Psoas muscle (tissue), 8 donors: ENCODE data around the gene IRX5. TPM values are rescaled to one million over a fixed set of nuclear protein-coding genes. Genes with fewer than 3 reads are reported as not detected.

Source experiments
- ATAC-seq, 4 donors: fragments of 200-7000 bp; cut with Tn5 transposase; one replicate each; pipeline ENCODE4 v1.9.1; 2020; ENCODE audit warnings: moderate library complexity in 3 of 4, mild to moderate bottlenecking in 2 of 4
- DNase-seq, 2 donors: peaks; one replicate each; pipeline ENCODE4 v3.0.0-alpha.2; 2020
- H3K27ac ChIP-seq: fragments of 200-600 bp; one replicate; pipeline ENCODE4 v1.8.0; 2022
- H3K27me3 ChIP-seq, 3 donors: fragments of 200-600 bp in 1 of 3; one replicate each; pipeline versions ENCODE4 v1.6.1 to v1.8.0; 2013 to 2022; ENCODE audit warnings: low read length in 2 of 3, mild to moderate bottlenecking in 2 of 3, moderate library complexity in 1 of 3; ENCODE audit not compliant: insufficient read depth in 3 of 3
- H3K36me3 ChIP-seq, 2 donors: fragments of 200-600 bp in 1 of 2; one replicate each; pipeline versions ENCODE4 v1.6.1 to v1.8.0; 2013 to 2022; ENCODE audit warnings: low read depth in 1 of 2, mild to moderate bottlenecking in 1 of 2, moderate library complexity in 1 of 2; ENCODE audit not compliant: insufficient read depth in 1 of 2
- H3K4me1 ChIP-seq: fragments of 200-600 bp; one replicate; pipeline ENCODE4 v1.8.0; 2022
- H3K4me3 ChIP-seq: fragments of 200-600 bp; one replicate; pipeline ENCODE4 v1.8.0; 2022; ENCODE audit warnings: mild to moderate bottlenecking
- H3K9me3 ChIP-seq: fragments of 200-600 bp; one replicate; pipeline ENCODE4 v1.8.0; 2022
- WGBS, 3 donors: extraction: QIAGEN DNeasy Blood & Tissue Kit; methylation state at CpG; one replicate each; pipeline versions ENCODE4 v1.1.6 to v1.1.7; 2013; 5-methylcytosine and 5-hydroxymethylcytosine counted together
- intact Hi-C, 2 donors: fragments of 100-400 bp; cut with DNase I; formaldehyde crosslinking; loops; one replicate each; pipeline versions ENCODE4 v1.11.0 to v1.14.2; 2022
- long read RNA-seq, 2 donors: library from polyadenylated mRNA; unstranded; transcript quantifications; one replicate each; pipeline ENCODE4 v2.0.0, GENCODE V29; 2021
- polyA plus RNA-seq, 3 donors: library from polyadenylated mRNA; stranded (reverse); fragments of 200-250 nt; gene quantifications; one replicate each; pipeline ENCODE4 v1.2.3, GENCODE V29; 2013
- total RNA-seq, 4 donors: library from RNA; stranded (reverse); fragmentation: NEBNext Ultra II Directional in 2 of 4; extraction: Animal tissue kit (Norgen Biotek cat#: 25700) in 2 of 4; gene quantifications; one replicate each; pipeline versions ENCODE4 v1.2.1 to v1.2.4, GENCODE V29; 2021 to 2023
- TF ChIP-seq, protein P1 (sequence below): fragments of 200-600 bp; IDR thresholded peaks from one replicate; pipeline ENCODE4 v1.8.0; 2022; ENCODE audit warnings: antibody characterized with exemption
- donor health status: healthy with polysubstance abuse.
- donor health status: DM: no; HTN: no; CAD: no; lungs with moderate emphysema.
- donor health status: Bipolar disorder and iron deficiency.
- donor health status: healthy.
- donor health status: DM: yes; HTN: yes; CAD: no.
- donor health status: DM: no; HTN: no; CAD: no.
- donor health status: DM: no; HTN: no; CAD: no.
- donor health status: DM: yes; HTN: yes; CAD: no.

Gene IRX5
- total RNA-seq (1 to 10 TPM in 3 of 4 donors, under 1 TPM in 1; 0.56 to 6.8 (median 3.7) TPM), polyA plus RNA-seq (10 to 100 TPM in 2 of 3 donors, 1 to 10 TPM in 1; 1.0 to 13.0 (median 11.5) TPM)
- long read RNA-seq, donor 1, transcript IRX5-202 (3 exons, 2,401 nt), result major isoform, 9 of 13 reads
- long read RNA-seq, donor 1, partial matches to known transcripts, result 2 of 13 reads
- long read RNA-seq, donor 1, other reads (novel, unspliced or antisense), result 2 of 13 reads
- long read RNA-seq, donor 2, transcript IRX5-202 (3 exons, 2,401 nt), result major isoform, 19 of 30 reads
- long read RNA-seq, donor 2, partial matches to known transcripts, result 4 of 30 reads
- long read RNA-seq, donor 2, other reads (novel, unspliced or antisense), result 5 of 30 reads

DNA sequence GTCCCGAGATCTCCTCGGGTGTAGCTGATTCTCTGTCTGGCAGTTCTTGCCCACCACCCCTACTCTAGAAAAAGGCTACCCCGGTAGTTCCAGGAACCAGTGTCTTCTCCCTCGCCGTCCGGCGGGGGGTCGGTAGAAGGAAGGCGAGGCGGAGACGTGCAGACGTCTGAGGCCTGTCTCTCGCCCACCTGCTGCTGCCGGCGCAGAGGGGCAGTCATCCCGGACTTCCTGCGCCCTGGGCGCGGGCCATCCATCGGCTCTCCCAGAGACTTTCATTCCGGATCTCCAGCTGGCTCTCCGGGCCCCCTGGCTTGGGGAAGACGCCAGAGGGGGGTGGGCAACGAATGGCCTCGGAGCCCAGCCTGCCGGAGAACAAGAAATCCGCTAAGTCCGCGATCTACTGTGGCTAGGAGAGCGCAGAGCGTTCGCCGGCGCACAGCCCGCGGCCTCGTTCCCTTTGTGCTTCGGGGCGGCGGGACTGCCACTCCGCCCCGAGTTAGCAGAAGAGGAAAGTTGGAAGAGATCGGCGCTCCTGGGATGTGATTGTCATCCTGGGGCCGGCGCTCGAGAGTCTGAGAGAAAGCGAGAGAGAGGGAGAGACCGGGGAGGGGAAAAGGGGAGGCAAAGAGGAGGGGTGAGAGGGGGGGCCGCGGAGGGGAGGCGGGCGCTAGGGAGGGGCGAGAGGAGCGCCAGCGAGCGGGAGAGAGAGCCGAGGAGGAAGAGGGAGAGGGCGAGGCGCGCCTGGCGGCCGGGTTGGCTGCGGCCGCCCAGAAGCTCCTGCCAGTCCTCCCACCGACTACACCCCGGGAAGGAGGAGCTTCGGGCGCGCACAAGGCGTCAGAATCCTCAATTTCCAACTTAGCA is at the start of gene IRX5:
TSS of gene IRX5 (plus strand) at position 861 of the 864 bp plus-strand sequence. CDS start 334 bp downstream, outside the sequence.
- ATAC-seq (peak; percentile 54 to 75 (median 68)), DNase-seq (peak; percentile 80 to 96)
- Histone ChIP-seq H3K36me3 (no peaks in the 10 kb centered on the region), H3K4me3 (peak within 1 kb of the TSS; percentile 89), H3K27ac (peak within 1 kb of the TSS; percentile 97), H3K27me3 (peaks cover 0 to 33% (median 3%) of the 10 kb centered on the region in 3 donors), H3K9me3 (no peaks in the 10 kb centered on the region), H3K4me1 (peaks cover 6% of the 10 kb centered on the region)
- TF ChIP-seq, protein P1, sequence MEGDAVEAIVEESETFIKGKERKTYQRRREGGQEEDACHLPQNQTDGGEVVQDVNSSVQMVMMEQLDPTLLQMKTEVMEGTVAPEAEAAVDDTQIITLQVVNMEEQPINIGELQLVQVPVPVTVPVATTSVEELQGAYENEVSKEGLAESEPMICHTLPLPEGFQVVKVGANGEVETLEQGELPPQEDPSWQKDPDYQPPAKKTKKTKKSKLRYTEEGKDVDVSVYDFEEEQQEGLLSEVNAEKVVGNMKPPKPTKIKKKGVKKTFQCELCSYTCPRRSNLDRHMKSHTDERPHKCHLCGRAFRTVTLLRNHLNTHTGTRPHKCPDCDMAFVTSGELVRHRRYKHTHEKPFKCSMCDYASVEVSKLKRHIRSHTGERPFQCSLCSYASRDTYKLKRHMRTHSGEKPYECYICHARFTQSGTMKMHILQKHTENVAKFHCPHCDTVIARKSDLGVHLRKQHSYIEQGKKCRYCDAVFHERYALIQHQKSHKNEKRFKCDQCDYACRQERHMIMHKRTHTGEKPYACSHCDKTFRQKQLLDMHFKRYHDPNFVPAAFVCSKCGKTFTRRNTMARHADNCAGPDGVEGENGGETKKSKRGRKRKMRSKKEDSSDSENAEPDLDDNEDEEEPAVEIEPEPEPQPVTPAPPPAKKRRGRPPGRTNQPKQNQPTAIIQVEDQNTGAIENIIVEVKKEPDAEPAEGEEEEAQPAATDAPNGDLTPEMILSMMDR, result peak; percentile 17
- WGBS, 3 donors, result 1% methylated on average over 59 to 70 of the region's 71 CpGs
- intact Hi-C loops, result loop anchor here (5.0 to 10.0 kb wide), 5 partner anchors 645 to 1155 kb away; partner anchors contain the start of gene IRX3 (in 1 of the 2)

DNA sequence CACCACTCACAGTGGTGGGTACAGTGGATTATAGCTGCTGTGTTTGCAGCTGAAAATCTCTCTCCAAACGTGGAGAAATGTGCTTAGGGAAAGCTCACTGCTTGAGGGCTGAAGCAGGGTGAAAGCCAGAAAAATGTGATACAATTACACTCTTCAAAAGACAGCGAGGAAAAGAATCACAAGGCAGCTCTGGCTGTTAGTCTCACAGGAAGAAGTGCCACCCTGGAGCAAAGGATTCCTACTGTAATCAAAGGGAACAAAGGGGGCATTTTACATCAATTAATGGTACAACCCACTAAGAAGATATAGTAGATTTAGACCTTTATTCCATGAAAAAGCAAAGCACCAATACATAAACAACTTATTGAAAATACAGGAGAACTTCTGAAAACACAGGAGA is 48.1 kb upstream of the IRX5 start:
- 45% methylated on average over 2 of the region's 2 CpGs for WGBS, 3 donors
- H3K36me3 ChIP-seq, result no peaks in the 10 kb centered on the region
- H3K27ac ChIP-seq, result no peak overlapping the region
- no peaks in the 10 kb centered on the region for H3K4me1 ChIP-seq
- ATAC-seq, result no peak
- TF ChIP-seq, protein P1, result no peak
- H3K9me3 ChIP-seq, result peaks cover 7% of the 10 kb centered on the region
- H3K27me3 ChIP-seq, result peaks cover 0 to 2% (median 0%) of the 10 kb centered on the region in 3 donors
- DNase-seq, result no peak
- H3K4me3 ChIP-seq, result no peak overlapping the region
- intact Hi-C loops, result no loop called here

DNA sequence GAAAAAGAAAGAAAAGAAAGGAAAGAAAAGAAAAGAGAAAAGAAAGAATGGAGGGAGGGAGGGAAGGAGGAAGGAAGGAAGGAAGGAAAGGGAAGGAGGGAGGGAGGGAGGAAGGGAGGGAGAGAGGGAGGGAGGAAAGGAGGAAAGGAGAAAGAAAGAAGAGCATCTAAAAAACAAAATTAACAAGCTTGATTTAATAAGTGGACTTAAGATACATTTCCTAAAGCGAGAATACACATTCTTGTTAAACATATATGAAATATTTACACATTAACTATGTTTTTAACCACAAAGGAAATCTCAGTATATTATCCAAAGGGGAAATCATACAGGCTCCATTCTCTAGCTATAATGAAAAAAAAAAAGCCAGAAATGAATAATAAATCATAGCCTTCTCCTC is 47.3 kb upstream of the IRX5 start:
- ATAC-seq (no peak), DNase-seq (no peak)
- intact Hi-C loops, result no loop called here
- Histone ChIP-seq H3K4me3 (no peak overlapping the region), H3K27ac (no peak overlapping the region), H3K4me1 (no peaks in the 10 kb centered on the region), H3K27me3 (peaks cover 0 to 2% (median 0%) of the 10 kb centered on the region in 3 donors), H3K36me3 (no peaks in the 10 kb centered on the region), H3K9me3 (peaks cover 7% of the 10 kb centered on the region)
- TF ChIP-seq, protein P1, result no peak
- 90 to 96% (median 93%) methylated on average over 1 of the region's 1 CpG for WGBS, 3 donors

DNA sequence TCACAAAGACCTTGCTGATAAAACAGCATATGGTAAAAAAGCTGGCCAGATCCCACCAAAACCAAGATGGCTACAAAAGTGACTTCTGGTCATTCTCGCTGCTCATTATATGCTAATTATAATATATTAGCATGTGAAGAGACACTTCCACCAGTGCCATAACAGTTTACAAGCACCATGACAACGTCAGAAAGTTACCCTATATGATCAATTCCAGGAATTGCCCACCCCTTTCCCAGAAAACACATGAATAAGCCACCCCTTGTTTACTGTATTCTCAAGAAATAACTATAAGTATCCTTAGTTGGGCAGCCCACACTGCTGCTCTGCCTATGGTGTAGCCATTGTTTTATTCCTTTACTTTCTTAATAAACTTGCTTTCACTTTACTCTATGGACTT is 44.6 kb upstream of the IRX5 start:
- ATAC-seq, result no peak
- H3K36me3 ChIP-seq, result no peaks in the 10 kb centered on the region
- no peak for DNase-seq
- peaks cover 0 to 2% (median 0%) of the 10 kb centered on the region in 3 donors for H3K27me3 ChIP-seq
- no peak overlapping the region for H3K27ac ChIP-seq
- WGBS, 3 donors, result 72 to 85% (median 81%) methylated on average over 2 of the region's 2 CpGs
- H3K9me3 ChIP-seq, result peaks cover 7% of the 10 kb centered on the region
- TF ChIP-seq, protein P1, result no peak
- intact Hi-C loops, result no loop called here
- H3K4me3 ChIP-seq, result no peak overlapping the region
- no peaks in the 10 kb centered on the region for H3K4me1 ChIP-seq
